ENCODE measurements around the gene TMEM132C. TPM values are rescaled to one million over a fixed set of nuclear protein-coding genes. Genes with fewer than 3 reads are reported as not detected.

The TMEM132C gene
- total RNA-seq, 2 experiments from 2014 or later: not detected

DNA sequence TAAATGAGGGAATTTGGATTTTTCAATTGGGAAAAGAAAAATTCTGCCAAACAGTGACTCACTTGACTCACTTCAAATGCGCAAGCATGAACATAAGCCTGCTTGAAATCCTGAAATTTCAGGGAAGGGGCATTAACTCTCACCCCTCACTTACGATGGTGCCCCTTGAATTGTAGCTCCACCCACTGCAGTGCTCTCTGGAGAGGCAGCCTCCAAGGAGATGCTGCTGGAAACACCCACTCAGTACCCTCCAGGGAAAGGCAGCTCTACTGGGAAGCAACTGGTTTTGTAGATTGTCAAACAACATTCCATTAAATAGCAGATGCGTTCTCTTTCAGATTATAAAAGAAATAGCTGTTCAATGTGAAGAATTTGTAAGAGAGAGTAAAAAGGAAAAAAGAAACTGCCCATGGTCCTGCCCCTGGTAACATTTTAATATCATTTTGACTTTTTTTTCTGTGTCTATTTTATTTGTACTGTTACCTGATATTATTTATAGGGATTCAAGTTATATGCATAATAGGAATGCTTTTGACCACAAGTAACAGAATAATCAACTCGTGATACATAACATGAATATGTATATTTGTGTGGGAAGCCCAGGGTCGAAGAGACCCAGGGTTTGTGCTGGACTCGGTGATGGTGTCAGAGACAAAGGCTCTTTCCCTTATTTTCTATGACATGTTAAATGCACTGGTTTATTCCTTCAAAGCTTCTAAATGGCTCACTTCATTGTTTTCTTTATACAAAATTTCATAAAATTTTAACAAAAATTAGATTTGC, 31.1 kb upstream of the TMEM132C start:
- no peak overlapping the region for H3K4me3 ChIP-seq (ENCODE audit: low read depth, low read length, poor library complexity, severe bottlenecking)
- no peaks in the 10 kb centered on the region for H3K9me2 ChIP-seq (ENCODE audit: insufficient read depth, low read length)
- H3K4me1 ChIP-seq (ENCODE audit: insufficient read depth, low read length, poor library complexity, severe bottlenecking): no peaks in the 10 kb centered on the region
- no TSS peak for BruUV-seq (replicated peaks)
- CTCF ChIA-PET (ENCODE audit: unreplicated experiment): no interaction called here
- no peaks in the 10 kb centered on the region for H3K36me3 ChIP-seq (ENCODE audit: insufficient read depth, low read length)
- H3K9me3 ChIP-seq (ENCODE audit: low read length): no peaks in the 10 kb centered on the region
- no peak overlapping the region for H3K27ac ChIP-seq (ENCODE audit: low read depth, low read length, poor library complexity, severe bottlenecking)
- H4K20me1 ChIP-seq (ENCODE audit: insufficient read depth, low read length): no peaks in the 10 kb centered on the region
- no peak overlapping the region for H3K4me2 ChIP-seq (ENCODE audit: low read length)
- no peaks in the 10 kb centered on the region for H3K79me2 ChIP-seq (ENCODE audit: insufficient read depth, low read depth, low read length)
- TF ChIP-seq EZH2phosphoT487 (IDR thresholded peaks at IDR 0.05; ENCODE audit: borderline replicate concordance, low read depth, low read length): no peak
- TF ChIP-seq, protein P1, sequence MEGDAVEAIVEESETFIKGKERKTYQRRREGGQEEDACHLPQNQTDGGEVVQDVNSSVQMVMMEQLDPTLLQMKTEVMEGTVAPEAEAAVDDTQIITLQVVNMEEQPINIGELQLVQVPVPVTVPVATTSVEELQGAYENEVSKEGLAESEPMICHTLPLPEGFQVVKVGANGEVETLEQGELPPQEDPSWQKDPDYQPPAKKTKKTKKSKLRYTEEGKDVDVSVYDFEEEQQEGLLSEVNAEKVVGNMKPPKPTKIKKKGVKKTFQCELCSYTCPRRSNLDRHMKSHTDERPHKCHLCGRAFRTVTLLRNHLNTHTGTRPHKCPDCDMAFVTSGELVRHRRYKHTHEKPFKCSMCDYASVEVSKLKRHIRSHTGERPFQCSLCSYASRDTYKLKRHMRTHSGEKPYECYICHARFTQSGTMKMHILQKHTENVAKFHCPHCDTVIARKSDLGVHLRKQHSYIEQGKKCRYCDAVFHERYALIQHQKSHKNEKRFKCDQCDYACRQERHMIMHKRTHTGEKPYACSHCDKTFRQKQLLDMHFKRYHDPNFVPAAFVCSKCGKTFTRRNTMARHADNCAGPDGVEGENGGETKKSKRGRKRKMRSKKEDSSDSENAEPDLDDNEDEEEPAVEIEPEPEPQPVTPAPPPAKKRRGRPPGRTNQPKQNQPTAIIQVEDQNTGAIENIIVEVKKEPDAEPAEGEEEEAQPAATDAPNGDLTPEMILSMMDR (conservative IDR thresholded peaks at IDR 0.05; ENCODE audit: low read length): no peak
- intact Hi-C loops (cut with micrococcal nuclease; ENCODE audit: unreplicated experiment): no loop called here
- no peak for DNase-seq (ENCODE audit: low spot score)
- H2AFZ ChIP-seq (ENCODE audit: low read length): no peak overlapping the region
- POLR2A ChIA-PET: interaction anchor here (0.5 kb wide), 1 partner anchor 1068 kb away, joined by 3 read pairs; no protein-coding TSS in a partner anchor

DNA sequence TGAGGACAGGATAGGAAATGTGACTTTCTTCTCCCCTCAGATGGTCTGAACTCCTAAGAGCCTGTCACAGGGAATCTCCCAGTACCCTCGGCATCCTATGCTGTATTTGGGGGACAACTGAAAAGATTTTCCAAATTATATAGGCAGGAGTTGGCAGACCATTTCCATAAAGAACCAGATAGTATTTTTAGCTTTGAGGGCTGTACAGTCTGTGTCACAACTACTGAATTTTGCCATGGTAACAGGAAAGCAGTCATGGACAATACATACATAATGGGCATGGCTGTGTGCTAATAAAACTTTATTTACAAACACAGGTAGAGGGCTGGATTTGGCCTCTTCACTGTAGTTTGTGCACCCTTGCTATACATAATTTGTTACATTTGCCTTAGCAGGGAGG, 30.4 kb upstream of the TMEM132C start:
- no peaks in the 10 kb centered on the region for H3K9me3 ChIP-seq (ENCODE audit: low read length)
- CTCF ChIA-PET (ENCODE audit: unreplicated experiment): no interaction called here
- no peaks in the 10 kb centered on the region for H4K20me1 ChIP-seq (ENCODE audit: insufficient read depth, low read length)
- no peaks in the 10 kb centered on the region for H3K4me1 ChIP-seq (ENCODE audit: insufficient read depth, low read length, poor library complexity, severe bottlenecking)
- no peaks in the 10 kb centered on the region for H3K9me2 ChIP-seq (ENCODE audit: insufficient read depth, low read length)
- no peak overlapping the region for H3K4me3 ChIP-seq (ENCODE audit: low read depth, low read length, poor library complexity, severe bottlenecking)
- intact Hi-C loops (cut with micrococcal nuclease; ENCODE audit: unreplicated experiment): no loop called here
- no peak for DNase-seq (ENCODE audit: low spot score)
- H2AFZ ChIP-seq (ENCODE audit: low read length): no peak overlapping the region
- no peak overlapping the region for H3K4me2 ChIP-seq (ENCODE audit: low read length)
- H3K27ac ChIP-seq (ENCODE audit: low read depth, low read length, poor library complexity, severe bottlenecking): no peak overlapping the region
- POLR2A ChIA-PET: interaction anchor here (0.5 kb wide), 1 partner anchor 1069 kb away, joined by 3 read pairs; no protein-coding TSS in a partner anchor
- no TSS peak for BruUV-seq (replicated peaks)
- no peaks in the 10 kb centered on the region for H3K79me2 ChIP-seq (ENCODE audit: insufficient read depth, low read depth, low read length)
- TF ChIP-seq, protein P1 (conservative IDR thresholded peaks at IDR 0.05; ENCODE audit: low read length): no peak
- no peak for TF ChIP-seq EZH2phosphoT487 (IDR thresholded peaks at IDR 0.05; ENCODE audit: borderline replicate concordance, low read depth, low read length)
- no peaks in the 10 kb centered on the region for H3K36me3 ChIP-seq (ENCODE audit: insufficient read depth, low read length)

DNA sequence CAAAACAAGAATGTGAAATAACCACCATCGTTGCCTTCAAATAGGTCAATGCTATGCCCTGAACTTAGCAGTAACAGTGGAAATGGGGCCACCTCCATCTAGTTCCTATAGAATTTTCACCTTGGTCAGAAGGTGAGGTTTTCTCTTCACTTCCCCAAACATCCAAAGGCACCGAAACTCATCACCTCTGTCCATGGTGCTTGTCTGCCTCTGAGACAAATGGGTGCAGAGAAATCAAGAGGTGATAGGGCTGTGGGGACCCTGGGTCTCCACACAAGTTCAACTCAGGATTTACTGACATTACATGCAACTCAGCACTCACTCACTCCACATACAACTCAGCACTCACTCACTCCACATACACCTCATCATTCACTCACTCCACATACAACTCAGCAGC, 26.2 kb upstream of the TMEM132C start:
- intact Hi-C loops (cut with micrococcal nuclease; ENCODE audit: unreplicated experiment): no loop called here
- Histone ChIP-seq H3K36me3 (ENCODE audit: insufficient read depth, low read length) (no peaks in the 10 kb centered on the region), H3K9me2 (ENCODE audit: insufficient read depth, low read length) (no peaks in the 10 kb centered on the region), H2AFZ (ENCODE audit: low read length) (no peak overlapping the region), H3K4me1 (ENCODE audit: insufficient read depth, low read length, poor library complexity, severe bottlenecking) (no peaks in the 10 kb centered on the region), H3K4me3 (ENCODE audit: low read depth, low read length, poor library complexity, severe bottlenecking) (no peak overlapping the region), H3K4me2 (ENCODE audit: low read length) (no peak overlapping the region), H3K27ac (ENCODE audit: low read depth, low read length, poor library complexity, severe bottlenecking) (no peak overlapping the region), H3K9me3 (ENCODE audit: low read length) (no peaks in the 10 kb centered on the region), H4K20me1 (ENCODE audit: insufficient read depth, low read length) (no peaks in the 10 kb centered on the region), H3K79me2 (ENCODE audit: insufficient read depth, low read depth, low read length) (no peaks in the 10 kb centered on the region)
- no peak for DNase-seq (ENCODE audit: low spot score)
- TF ChIP-seq, protein P1 (conservative IDR thresholded peaks at IDR 0.05; ENCODE audit: low read length): no peak
- no peak for TF ChIP-seq EZH2phosphoT487 (IDR thresholded peaks at IDR 0.05; ENCODE audit: borderline replicate concordance, low read depth, low read length)
- ChIA-PET POLR2A (no interaction called here), CTCF (ENCODE audit: unreplicated experiment) (no interaction called here)
- no TSS peak for BruUV-seq (replicated peaks)

Data from OCI-LY7 (cell line).